GM12864 (cell line): Measurements from ENCODE around the gene SEC62.

Experiments
- DNase-seq: peaks from one replicate; pipeline ENCODE4 v3.0.0-alpha.2; 2011; ENCODE audit warnings: low read depth
- H3K4me3 ChIP-seq: 2 replicates; pipeline ENCODE4 v1.5.1; 2011; ENCODE audit warnings: mild to moderate bottlenecking, low read depth, low read length, control low read depth
- TF ChIP-seq, protein P1 (sequence below): IDR thresholded peaks from 2 replicates; pipeline ENCODE4 v1.5.1; 2011; ENCODE audit warnings: low read depth, mild to moderate bottlenecking, moderate library complexity, low read length, control low read depth, inconsistent platforms; ENCODE audit errors: missing control alignments

The SEC62 gene

DNA sequence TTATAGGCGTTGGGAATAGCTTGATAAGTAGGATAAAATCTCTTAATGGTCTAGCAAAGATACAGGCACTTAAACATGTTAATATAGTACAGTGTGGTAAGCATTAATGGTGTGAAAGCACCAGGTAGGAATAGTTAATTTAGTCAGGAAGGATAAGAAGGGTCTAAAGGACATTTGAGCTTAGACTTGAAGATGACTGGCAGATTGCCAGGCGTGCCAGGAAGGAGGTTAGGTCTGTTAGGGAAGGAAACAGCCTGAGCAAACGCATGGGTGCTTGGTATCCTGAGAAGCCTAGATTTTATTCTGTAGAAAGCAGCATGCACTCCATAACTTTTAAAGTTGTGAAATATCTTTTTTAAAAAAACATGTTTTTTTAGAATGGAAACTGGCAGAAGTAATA is 17.7 kb downstream of the SEC62 start:
- TF ChIP-seq, protein P1, sequence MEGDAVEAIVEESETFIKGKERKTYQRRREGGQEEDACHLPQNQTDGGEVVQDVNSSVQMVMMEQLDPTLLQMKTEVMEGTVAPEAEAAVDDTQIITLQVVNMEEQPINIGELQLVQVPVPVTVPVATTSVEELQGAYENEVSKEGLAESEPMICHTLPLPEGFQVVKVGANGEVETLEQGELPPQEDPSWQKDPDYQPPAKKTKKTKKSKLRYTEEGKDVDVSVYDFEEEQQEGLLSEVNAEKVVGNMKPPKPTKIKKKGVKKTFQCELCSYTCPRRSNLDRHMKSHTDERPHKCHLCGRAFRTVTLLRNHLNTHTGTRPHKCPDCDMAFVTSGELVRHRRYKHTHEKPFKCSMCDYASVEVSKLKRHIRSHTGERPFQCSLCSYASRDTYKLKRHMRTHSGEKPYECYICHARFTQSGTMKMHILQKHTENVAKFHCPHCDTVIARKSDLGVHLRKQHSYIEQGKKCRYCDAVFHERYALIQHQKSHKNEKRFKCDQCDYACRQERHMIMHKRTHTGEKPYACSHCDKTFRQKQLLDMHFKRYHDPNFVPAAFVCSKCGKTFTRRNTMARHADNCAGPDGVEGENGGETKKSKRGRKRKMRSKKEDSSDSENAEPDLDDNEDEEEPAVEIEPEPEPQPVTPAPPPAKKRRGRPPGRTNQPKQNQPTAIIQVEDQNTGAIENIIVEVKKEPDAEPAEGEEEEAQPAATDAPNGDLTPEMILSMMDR, result no peak
- no peak for DNase-seq
- H3K4me3 ChIP-seq, result no peak overlapping the region

DNA sequence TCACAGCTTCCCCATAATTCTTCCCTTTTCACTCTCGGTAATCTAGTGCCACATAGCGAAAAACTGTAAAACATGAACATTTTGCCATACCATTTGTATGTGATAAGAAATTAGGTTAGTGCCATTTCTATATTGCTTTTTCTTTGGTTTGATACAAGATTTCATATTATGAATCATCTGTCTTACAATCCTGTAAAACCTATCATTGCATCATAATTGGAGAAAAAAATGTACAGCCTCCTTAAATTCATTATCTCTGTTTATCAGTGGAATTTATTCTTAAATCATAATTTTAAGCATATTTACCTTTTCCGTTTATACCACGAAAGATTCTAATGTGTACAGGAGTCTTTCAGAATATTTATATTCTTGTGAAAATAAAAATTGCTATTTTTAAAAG is 23.8 kb downstream of the SEC62 start:
- DNase-seq, result no peak
- TF ChIP-seq, protein P1, result no peak
- H3K4me3 ChIP-seq, result no peak overlapping the region

DNA sequence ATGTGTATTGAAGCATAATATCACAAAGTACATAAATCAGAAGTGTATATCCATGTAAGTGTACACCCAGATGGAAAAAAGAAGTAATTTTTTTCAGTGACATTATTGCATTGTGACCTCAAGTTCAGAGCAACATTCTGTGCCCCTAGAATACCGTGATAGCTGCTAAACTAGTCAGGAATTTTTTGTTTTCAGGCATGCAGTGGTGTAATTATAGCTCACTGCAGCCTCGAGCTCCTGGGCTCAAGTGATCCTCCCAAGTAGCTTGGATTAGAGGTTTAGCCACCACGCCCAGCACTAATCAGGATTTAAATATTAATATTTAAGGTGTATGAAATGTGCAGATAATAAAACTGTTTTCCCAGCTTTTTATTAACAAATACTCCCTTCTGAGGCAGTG is 25.5 kb downstream of the SEC62 start:
- TF ChIP-seq, protein P1, result no peak
- no peak for DNase-seq

DNA sequence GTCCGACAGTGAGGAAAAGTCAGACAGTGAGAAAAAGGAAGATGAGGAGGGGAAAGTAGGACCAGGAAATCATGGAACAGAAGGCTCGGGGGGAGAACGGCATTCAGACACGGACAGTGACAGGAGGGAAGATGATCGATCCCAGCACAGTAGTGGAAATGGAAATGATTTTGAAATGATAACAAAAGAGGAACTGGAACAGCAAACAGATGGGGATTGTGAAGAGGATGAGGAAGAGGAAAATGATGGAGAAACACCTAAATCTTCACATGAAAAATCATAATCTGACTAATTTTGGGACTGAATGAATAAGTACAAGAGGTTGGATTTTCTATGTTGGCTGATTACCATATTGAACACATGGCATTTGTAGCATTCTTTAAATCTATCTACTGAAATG is 26.2 kb downstream of the SEC62 start:
- no peak for DNase-seq
- TF ChIP-seq, protein P1, result no peak
- no peak overlapping the region for H3K4me3 ChIP-seq

More for the DNA sequence above, 25.5 kb downstream of the SEC62 start:
- no peak overlapping the region for H3K4me3 ChIP-seq

DNA sequence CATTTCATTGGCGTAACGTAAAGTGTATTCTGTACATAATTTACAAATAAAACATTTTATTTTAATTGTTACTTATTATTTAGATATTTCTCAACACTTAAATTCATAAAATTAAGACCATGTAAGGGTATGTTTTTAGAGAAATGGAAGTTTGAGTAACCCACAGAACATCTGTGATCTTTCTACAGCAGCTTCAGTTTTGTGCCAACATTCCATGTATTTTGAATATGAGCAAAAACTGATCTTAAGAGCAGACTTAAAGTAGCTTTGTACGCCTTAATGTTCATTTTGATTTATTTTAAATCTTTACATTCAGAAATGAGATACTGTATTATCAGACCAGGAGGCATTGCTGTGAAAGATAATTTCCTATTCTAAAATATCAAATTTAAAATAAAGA is 27.2 kb downstream of the SEC62 start:
- TF ChIP-seq, protein P1, result no peak
- no peak overlapping the region for H3K4me3 ChIP-seq
- DNase-seq, result no peak

DNA sequence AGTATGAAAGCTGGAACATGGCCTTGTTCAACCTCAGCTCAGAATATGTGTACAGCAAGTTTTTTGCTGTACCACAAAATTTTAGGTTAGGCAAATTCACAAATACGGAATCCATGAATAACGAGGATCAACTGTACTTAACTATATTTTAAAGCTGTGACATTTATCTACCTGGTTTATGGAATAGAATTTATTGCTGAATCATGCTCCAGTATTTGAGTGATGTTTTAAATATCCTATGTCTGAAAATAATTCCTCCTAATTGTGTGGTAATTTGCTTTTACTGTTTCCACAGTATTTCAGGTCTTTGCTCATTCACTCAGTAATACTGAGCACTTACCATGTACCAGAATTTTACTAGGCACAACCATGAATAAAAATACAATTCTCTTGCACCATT is 29.5 kb downstream of the SEC62 start:
- TF ChIP-seq, protein P1, result no peak
- no peak for DNase-seq
- H3K4me3 ChIP-seq, result no peak overlapping the region

DNA sequence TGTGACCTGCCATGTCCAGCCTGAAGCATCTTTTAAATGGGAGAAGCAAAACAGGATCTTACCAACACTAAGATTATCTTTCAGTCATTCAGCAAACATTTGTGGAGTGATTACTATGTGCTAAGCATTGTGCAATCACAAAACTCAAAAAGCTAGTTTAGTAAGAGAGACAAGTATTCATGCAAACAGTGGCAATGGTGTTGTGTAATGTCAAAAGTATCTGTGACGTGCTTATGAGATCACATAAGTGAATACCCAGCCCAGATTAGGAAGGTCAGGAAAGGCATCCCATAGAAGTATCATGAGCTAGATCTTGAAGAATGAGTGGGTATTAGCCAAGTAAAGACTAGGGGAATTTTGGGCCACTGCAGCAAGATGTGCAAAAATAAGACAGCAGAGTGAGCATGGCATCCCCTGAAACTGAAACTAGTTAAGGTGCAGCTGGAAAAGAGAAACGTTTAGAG is 32.1 kb downstream of the SEC62 start:
- TF ChIP-seq, protein P1, result no peak
- no peak for DNase-seq
- no peak overlapping the region for H3K4me3 ChIP-seq
